WI38 (cell line): Measurements from ENCODE around the gene SHF.

Source experiments
- H3K4me3 ChIP-seq: 2 replicates; pipeline ENCODE4 v1.5.1; 2011; ENCODE audit warnings: low read depth, mild to moderate bottlenecking, control low read depth, low read length
- CTCF ChIP-seq: IDR thresholded peaks from 2 replicates; pipeline ENCODE4 v1.5.1; 2012; ENCODE audit warnings: low read depth, mild to moderate bottlenecking, control low read depth, low read length

Gene SHF

GRCh38 chr15:45228931-45229330 lies 41.2 kb upstream of the SHF start:
- H3K4me3 ChIP-seq = no peak overlapping the region
- no peak for TF ChIP-seq CTCF

- no peak for TF ChIP-seq CTCF
Observed at GRCh38 chr15:45225506-45226273, 37.9 kb upstream of the SHF start.

GRCh38 chr15:45224621-45225217 lies 37.0 kb upstream of the SHF start:
- no peak overlapping the region for H3K4me3 ChIP-seq
- TF ChIP-seq CTCF = no peak

More at GRCh38 chr15:45225506-45226273, 37.9 kb upstream of the SHF start:
- H3K4me3 ChIP-seq = no peak overlapping the region

GRCh38 chr15:45221967-45222366 lies 34.2 kb upstream of the SHF start:
- no peak for TF ChIP-seq CTCF
- H3K4me3 ChIP-seq = no peak overlapping the region

GRCh38 chr15:45221053-45221599 lies 33.4 kb upstream of the SHF start:
- H3K4me3 ChIP-seq = no peak overlapping the region
- no peak for TF ChIP-seq CTCF

GRCh38 chr15:45212493-45212892 lies 24.7 kb upstream of the SHF start:
- no peak overlapping the region for H3K4me3 ChIP-seq
- TF ChIP-seq CTCF = no peak

GRCh38 chr15:45205192-45205591 lies 17.4 kb upstream of the SHF start:
- TF ChIP-seq CTCF = peak; percentile 85
- H3K4me3 ChIP-seq = no peak overlapping the region
